NCI-H526 (cell line): ENCODE results near the gene CLEC18A.
A peak's percentile ranks its signal among the peaks of the same experiment; 100 is the strongest.
"Not testable (repeated sequence)": the region's sequence is repeated elsewhere in the genome, so short reads cannot be mapped to it uniquely, and the experiment has no call there.

Source experiments
- DNase-seq, 2 experiments: peaks; one replicate each; lab custom pipeline; 2025; lab: John Stamatoyannopoulos, UW

Gene CLEC18A

GRCh38 chr16:69951017-69951671 lies at the start of gene CLEC18A:
Gene CLEC18A, plus strand, starts transcription at chr16:69951334. Its CDS starts 33 bp downstream, at chr16:69951367.
- DNase-seq: not testable (repeated sequence)

- no peak for DNase-seq
Observed at GRCh38 chr16:69903865-69904415, 47.2 kb upstream of the CLEC18A start.

GRCh38 chr16:69904495-69905170 lies 46.5 kb upstream of the CLEC18A start:
- no peak for DNase-seq

GRCh38 chr16:69905171-69905555 lies 46.0 kb upstream of the CLEC18A start:
- DNase-seq: no peak

- peak; percentile 5 to 54 for DNase-seq
Observed at GRCh38 chr16:69906838-69907401, 44.2 kb upstream of the CLEC18A start.

GRCh38 chr16:69909043-69909442 lies 42.1 kb upstream of the CLEC18A start:
- DNase-seq: no peak

GRCh38 chr16:69909760-69910159 lies 41.4 kb upstream of the CLEC18A start:
- DNase-seq: no peak

- DNase-seq: no peak
Observed at GRCh38 chr16:69910964-69911363, 40.2 kb upstream of the CLEC18A start.

- no peak for DNase-seq
Observed at GRCh38 chr16:69916462-69916861, 34.7 kb upstream of the CLEC18A start.

GRCh38 chr16:69917311-69917710 lies 33.8 kb upstream of the CLEC18A start:
- DNase-seq: no peak

- DNase-seq: no peak
Observed at GRCh38 chr16:69917739-69918138, 33.4 kb upstream of the CLEC18A start.

- DNase-seq: no peak
Observed at GRCh38 chr16:69918241-69918640, 32.9 kb upstream of the CLEC18A start.

GRCh38 chr16:69921127-69921526 lies 30.0 kb upstream of the CLEC18A start:
- DNase-seq: no peak

- no peak for DNase-seq
Observed at GRCh38 chr16:69922200-69922599, 28.9 kb upstream of the CLEC18A start.

GRCh38 chr16:69924041-69924775 lies 26.9 kb upstream of the CLEC18A start:
- DNase-seq: no peak

GRCh38 chr16:69924777-69925191 lies 26.4 kb upstream of the CLEC18A start:
- DNase-seq: no peak

- no peak for DNase-seq
Observed at GRCh38 chr16:69925311-69925710, 25.8 kb upstream of the CLEC18A start.

- DNase-seq: no peak
Observed at GRCh38 chr16:69926241-69926640, 24.9 kb upstream of the CLEC18A start.

GRCh38 chr16:69927056-69927757 lies 23.9 kb upstream of the CLEC18A start:
- no peak for DNase-seq

- DNase-seq: no peak
Observed at GRCh38 chr16:69928856-69929400, 22.2 kb upstream of the CLEC18A start.

- DNase-seq: no peak
Observed at GRCh38 chr16:69929480-69929879, 21.7 kb upstream of the CLEC18A start.
